NCI-H1048 (cell line): ENCODE measurements around the gene AGAP2.
"Not testable (repeated sequence)": the region's sequence is repeated elsewhere in the genome, so short reads cannot be mapped to it uniquely, and the experiment has no call there.

Source experiments
- DNase-seq: peaks from one replicate; lab custom pipeline; 2025; lab: John Stamatoyannopoulos, UW

The AGAP2 gene

DNA sequence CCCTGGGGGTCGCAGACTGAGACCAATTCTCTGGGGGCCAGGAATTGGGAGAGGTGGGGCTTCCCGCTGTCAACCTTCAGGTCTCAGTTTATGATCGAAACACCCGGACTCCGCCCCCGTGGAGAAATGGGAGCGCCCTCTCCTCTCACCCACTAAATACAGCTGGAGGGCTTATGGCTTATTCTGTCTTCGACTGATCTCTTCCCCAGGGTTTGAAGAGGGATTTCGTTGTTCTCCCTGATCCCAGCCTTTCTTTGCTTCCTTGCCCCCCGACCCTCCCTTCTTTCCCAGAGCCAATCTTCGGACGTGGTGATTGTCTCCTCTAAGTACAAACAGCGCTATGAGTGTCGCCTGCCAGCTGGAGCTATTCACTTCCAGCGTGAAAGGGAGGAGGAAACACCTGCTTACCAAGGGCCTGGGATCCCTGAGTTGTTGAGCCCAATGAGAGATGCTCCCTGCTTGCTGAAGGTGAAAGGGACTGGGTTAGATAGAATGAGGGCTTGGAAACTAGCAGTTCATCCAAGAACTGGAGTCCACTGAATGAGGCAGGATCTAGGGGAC lies 44.0 kb downstream of the AGAP2 start:
- DNase-seq = no peak

DNA sequence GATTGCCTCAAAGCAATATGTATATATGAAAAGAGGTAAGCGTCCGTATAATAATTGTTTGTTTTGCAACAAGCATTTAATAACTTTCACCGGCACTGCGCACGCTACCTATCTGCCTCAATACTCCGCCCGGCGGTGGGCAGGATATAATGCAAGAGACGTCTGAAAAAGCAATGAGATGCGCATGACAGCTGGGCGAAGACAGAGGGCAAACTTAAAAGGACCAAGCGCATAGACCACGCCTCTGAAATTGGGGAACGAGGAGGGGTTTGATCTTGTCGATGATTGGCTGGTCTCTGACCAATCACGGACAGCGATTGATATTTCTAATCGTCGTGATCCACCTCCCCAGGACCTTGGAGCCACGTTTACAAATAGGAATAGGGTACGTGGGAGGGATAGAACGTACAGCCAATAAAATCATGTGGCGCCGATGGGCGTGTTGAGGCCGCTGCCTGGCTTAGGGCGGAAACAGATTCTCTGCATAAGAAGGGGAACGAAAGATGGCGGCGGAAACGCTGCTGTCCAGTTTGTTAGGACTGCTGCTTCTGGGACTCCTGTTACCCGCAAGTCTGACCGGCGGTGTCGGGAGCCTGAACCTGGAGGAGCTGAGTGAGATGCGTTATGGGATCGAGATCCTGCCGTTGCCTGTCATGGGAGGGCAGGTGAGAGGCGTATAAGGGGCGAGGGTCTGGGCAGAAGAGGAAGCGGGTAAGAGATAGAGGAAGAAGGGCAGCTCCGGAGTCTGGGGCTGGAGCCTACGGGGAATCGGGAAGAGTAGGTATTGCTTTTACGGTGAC lies 44.7 kb downstream of the AGAP2 start, which contains the start of gene OS9:
Gene OS9, plus strand, starts transcription at position 474 of the 800 bp plus-strand sequence. Its CDS starts 30 bp downstream, at position 504.
- peak; percentile 99 for DNase-seq

DNA sequence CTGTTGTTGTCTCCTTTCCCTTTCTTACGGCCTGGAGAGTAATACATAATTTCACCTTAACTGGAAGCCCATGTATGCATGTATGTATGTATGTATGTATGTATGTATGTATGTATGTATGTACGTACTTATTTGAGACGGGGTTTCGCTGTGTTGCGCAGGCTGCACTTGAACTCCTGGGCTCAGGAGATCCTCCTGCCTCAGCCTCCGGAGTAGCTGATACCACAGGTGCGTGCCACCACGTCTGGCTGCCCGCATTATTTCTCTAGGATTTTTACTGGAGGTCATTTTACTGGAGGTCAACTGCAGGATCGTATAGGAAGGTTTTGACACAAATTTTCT lies 45.3 kb downstream of the AGAP2 start:
- DNase-seq = no peak

DNA sequence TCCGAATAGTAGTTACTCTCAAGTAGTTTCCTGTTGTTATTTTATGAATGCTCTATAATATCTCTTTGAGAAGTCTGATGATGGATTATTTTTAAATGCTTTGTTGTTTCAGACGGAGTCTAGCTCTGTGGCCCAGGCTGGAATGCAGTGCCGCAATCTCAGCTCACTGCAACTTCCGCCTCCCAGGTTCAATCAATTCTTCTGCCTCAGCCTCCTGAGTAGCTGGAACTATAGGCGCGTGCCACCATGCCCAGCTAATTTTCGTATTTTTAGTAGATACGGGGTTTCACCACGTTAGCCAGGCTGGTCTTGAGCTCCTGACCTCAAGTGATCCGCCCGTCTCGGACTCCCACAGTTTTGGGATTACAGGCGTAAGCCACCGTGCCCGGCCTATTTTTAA lies 46.0 kb downstream of the AGAP2 start:
- DNase-seq = no peak

DNA sequence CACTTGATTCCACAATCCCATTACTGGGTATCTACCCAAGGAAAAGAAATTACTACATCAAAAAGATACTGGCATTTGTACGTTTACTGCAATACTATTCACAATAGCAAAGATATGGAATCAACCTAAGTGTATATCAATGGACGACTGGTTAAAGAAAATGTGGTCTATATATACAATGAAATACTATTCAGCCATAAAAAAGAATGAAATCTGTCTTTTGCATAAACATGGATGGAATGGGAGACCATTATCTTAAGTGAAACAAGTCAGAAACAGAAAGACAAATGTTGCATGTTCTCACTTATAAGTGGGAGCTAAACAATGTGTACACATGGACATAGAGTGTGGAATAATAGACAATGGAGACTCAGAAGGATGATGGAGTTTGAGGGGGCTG lies 49.6 kb downstream of the AGAP2 start:
- DNase-seq = no peak

DNA sequence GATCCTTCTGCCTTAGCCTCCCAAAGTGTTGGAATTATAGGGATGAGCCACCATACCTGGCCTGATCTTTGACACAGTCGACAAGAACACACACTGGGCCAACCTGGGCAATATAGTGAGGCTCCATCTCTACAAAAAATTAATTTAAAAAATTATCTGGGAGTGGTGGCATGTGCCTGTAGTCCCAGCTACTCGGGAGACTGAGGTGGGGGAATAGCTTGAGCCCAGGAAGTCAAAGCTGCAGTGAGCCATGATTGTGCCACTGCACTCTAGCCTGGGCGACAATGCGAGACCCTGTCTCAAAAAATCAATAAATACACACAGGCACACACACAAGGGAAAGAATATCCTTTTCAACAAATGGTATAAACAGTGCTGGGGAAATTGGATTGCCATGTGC lies 50.7 kb downstream of the AGAP2 start:
- DNase-seq = no peak

DNA sequence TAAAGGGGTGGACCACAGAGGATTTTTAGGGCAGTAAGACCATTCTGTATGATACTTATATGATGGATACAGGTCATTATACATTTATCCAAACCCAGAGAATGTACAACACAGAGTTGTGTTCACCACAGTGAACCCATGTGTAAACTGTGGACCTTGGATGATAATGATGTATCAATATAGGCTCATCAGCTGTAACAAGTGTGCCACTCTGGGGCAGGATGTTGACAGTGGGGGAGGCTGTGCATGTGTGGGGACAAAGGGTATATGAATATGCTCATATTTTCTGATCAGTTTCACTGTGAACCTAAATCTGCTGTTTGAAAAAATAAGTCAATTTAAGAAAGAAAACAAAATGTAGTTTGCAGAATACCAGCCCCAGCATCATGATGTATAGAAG lies 58.8 kb downstream of the AGAP2 start:
- no peak for DNase-seq

DNA sequence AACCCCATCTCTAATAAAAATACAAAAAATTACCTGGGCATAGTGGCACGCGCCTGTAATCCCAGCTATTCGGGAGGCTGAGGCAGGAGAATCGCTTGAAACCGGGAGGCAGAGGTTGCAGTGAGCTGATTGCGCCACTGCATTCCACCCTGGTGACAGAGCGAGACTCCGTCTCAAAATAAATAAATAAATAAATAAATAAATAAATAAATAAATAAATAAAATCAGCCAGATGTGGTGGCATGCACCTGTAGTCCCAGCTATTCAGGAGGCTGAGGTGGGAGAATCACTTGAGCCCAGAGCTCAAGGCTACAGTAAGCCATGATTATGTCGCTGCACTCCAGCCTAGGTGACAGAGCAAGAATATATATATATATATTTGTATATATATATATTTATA lies 60.6 kb downstream of the AGAP2 start:
- DNase-seq = not testable (repeated sequence)

DNA sequence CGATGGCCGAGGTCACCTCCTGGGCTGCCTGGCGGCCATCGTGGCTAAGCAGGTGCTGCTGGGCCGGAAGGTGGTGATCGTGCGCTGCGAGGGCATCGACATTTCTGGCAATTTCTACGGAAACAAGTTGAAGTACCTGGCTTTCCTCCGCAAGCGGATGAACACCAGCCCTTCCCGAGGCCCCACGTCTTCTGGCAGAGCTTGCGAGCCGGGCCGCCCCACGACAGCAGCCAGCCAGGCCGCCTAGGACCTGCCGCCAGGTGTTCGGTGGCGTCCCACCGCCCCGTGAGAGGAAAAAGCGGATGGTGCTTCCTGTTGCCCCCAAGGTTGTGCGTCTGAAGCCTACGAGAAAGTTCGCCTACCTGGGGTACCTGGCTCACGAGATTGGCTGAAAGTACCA lies 63.9 kb downstream of the AGAP2 start:
- no peak for DNase-seq
